B cell (primary cell): ENCODE measurements around the gene LRRC74A. TPM values are rescaled to one million over a fixed set of nuclear protein-coding genes. Genes with fewer than 3 reads are reported as not detected.
A peak's percentile ranks its signal among the peaks of the same experiment; 100 is the strongest.

Experiments
- ATAC-seq: fragments of 200-7000 bp; cut with Tn5 transposase; one replicate; pipeline ENCODE4 v1.10.0; 2021; ENCODE audit warnings: low read depth, mild to moderate bottlenecking, moderate number of reproducible peaks, moderate library complexity
- CTCF ChIA-PET: fragments of 350-600 bp; sonication (Branson Sonifier 250); formaldehyde crosslinking; loops from one replicate; lab custom pipeline; 2021; ENCODE audit warnings: antibody characterized with exemption, inconsistent platforms; lab: Charles Lee
- POLR2A ChIA-PET: fragments of 350-600 bp; sonication (Branson Sonifier 250); formaldehyde crosslinking; loops from one replicate; lab custom pipeline; 2021; ENCODE audit warnings: antibody characterized with exemption; lab: Charles Lee
- DNase-seq: peaks from one replicate; pipeline ENCODE4 v3.0.0; 2013
- H2AFZ ChIP-seq: 2 replicates; pipeline ENCODE4 v1.6.1; 2012; ENCODE audit warnings: mild to moderate bottlenecking, low read depth, low read length; ENCODE audit not compliant: insufficient read depth, poor library complexity, severe bottlenecking
- H3K27ac ChIP-seq, 2 donors: 1 replicate in 1 of 2; 2 replicates in 1 of 2; pipeline ENCODE4 v1.5.1; 2012 to 2013; ENCODE audit warnings: low read length in 2 of 2, mild to moderate bottlenecking in 2 of 2, moderate library complexity in 1 of 2
- H3K27me3 ChIP-seq, 4 experiments: fragments of 200-600 bp in 1 of 4; sonication (generic) in 1 of 4; replicated peaks in 1 of 4; 1 replicate in 2 of 4; 2 replicates in 2 of 4; pipeline versions ENCODE4 v1.6.1 to v1.7.0; 2013 to 2016; ENCODE audit warnings: low read length in 3 of 4, mild to moderate bottlenecking in 2 of 4, mixed read lengths in 1 of 4, moderate library complexity in 1 of 4; ENCODE audit not compliant: insufficient read depth in 4 of 4, control insufficient read depth in 3 of 4; ENCODE audit errors: control extremely low read depth in 1 of 4
- H3K36me3 ChIP-seq, 2 experiments: replicated peaks in 1 of 2; 1 replicate in 1 of 2; 2 replicates in 1 of 2; pipeline versions ENCODE4 v1.6.1 to v1.7.1; 2013; ENCODE audit warnings: low read length in 1 of 2; ENCODE audit not compliant: insufficient read depth in 2 of 2, control insufficient read depth in 1 of 2; ENCODE audit errors: control extremely low read depth in 1 of 2, extremely low read depth in 1 of 2
- H3K4me1 ChIP-seq, 2 donors: fragments of 200-600 bp in 1 of 2; sonication (generic) in 1 of 2; 1 replicate in 1 of 2; 2 replicates in 1 of 2; pipeline versions ENCODE4 v1.5.1 to v1.6.1; 2013 to 2017; ENCODE audit warnings: low read length in 2 of 2; ENCODE audit not compliant: control insufficient read depth in 2 of 2, insufficient read depth in 2 of 2
- H3K4me2 ChIP-seq: replicated peaks from 2 replicates; pipeline ENCODE3; 2012; ENCODE audit warnings: mild to moderate bottlenecking, low read depth, low read length; ENCODE audit not compliant: poor library complexity, severe bottlenecking
- H3K4me3 ChIP-seq, 5 experiments: fragments of 200-600 bp in 1 of 5; sonication (generic) in 1 of 5; 1 replicate in 3 of 5; 2 replicates in 2 of 5; pipeline versions ENCODE4 v1.5.1 to v1.7.0; 2011 to 2016; ENCODE audit warnings: low read length in 4 of 5, mild to moderate bottlenecking in 4 of 5, low read depth in 2 of 5, control low read depth in 1 of 5, moderate library complexity in 1 of 5; ENCODE audit not compliant: insufficient read depth in 1 of 5; ENCODE audit errors: control extremely low read depth in 1 of 5, extremely low read depth in 1 of 5
- H3K79me2 ChIP-seq: fragments of 200-600 bp; sonication (generic); one replicate; pipeline ENCODE4 v1.6.0; 2016; ENCODE audit warnings: low read length; ENCODE audit not compliant: control insufficient read depth, insufficient read depth
- H3K9ac ChIP-seq: fragments of 200-600 bp; sonication (generic); 2 replicates; pipeline ENCODE4 v1.6.1; 2017; ENCODE audit warnings: mild to moderate bottlenecking, low read length, moderate library complexity
- H3K9me3 ChIP-seq, 3 donors: one replicate each; pipeline versions ENCODE4 v1.6.1 to v1.7.1; 2013; ENCODE audit warnings: low read length in 2 of 3; ENCODE audit not compliant: control insufficient read depth in 2 of 3, insufficient read depth in 1 of 3; ENCODE audit errors: control extremely low read depth in 1 of 3
- H4K20me1 ChIP-seq: 2 replicates; pipeline ENCODE4 v1.6.0; 2012; ENCODE audit warnings: mild to moderate bottlenecking, low read length; ENCODE audit not compliant: insufficient read depth, control insufficient read depth, poor library complexity, severe bottlenecking
- H3K27ac Mint-ChIP-seq: one replicate; pipeline ENCODE4 v1.8.0; 2021; ENCODE audit warnings: mixed read lengths
- H3K27me3 Mint-ChIP-seq: one replicate; pipeline ENCODE4 v1.8.0; 2021; ENCODE audit warnings: mixed read lengths
- H3K4me1 Mint-ChIP-seq: one replicate; pipeline ENCODE4 v1.8.0; 2021; ENCODE audit warnings: mixed read lengths
- H3K4me3 Mint-ChIP-seq: one replicate; pipeline ENCODE4 v1.8.0; 2021; ENCODE audit warnings: mixed read lengths
- H3K9me3 Mint-ChIP-seq: one replicate; pipeline ENCODE4 v1.8.0; 2022; ENCODE audit warnings: mixed read lengths; ENCODE audit not compliant: insufficient read depth
- EZH2 ChIP-seq: IDR thresholded peaks from 2 replicates; pipeline ENCODE4 v1.6.1; 2012; ENCODE audit warnings: borderline replicate concordance, low read depth, mild to moderate bottlenecking, moderate library complexity, low read length; ENCODE audit not compliant: insufficient read depth, poor library complexity, severe bottlenecking
- WGBS: methylation state at CpG from one replicate; pipeline ENCODE4 v1.1.5; 2013; ENCODE audit warnings: missing lambda C conversion rate; ENCODE audit not compliant: insufficient coverage; 5-methylcytosine and 5-hydroxymethylcytosine counted together
- intact Hi-C: fragments of 100-400 bp; cut with micrococcal nuclease; formaldehyde crosslinking; loops from one replicate; pipeline ENCODE4 v1.10.0; 2022
- polyA plus RNA-seq: library from polyadenylated mRNA; depleted of rRNA; stranded (reverse); fragments of >200 nt; gene quantifications from 2 replicates; pipeline ENCODE4 v1.2.3, GENCODE V29; 2012
- total RNA-seq, 2 donors: library from RNA; stranded (reverse); fragments of 120-200 nt in 1 of 2; gene quantifications; 1 replicate in 1 of 2; 2 replicates in 1 of 2; pipeline versions ENCODE4 v1.2.3 to v1.2.4, GENCODE V29; 2013 to 2022
- TF ChIP-seq, protein P1 (sequence below): fragments of 200-600 bp; IDR thresholded peaks from one replicate; pipeline ENCODE4 v1.8.0; 2022; ENCODE audit warnings: antibody characterized with exemption, mild to moderate bottlenecking

LRRC74A gene
- total and polyA plus RNA-seq, 2 donors (not counting 1 experiment from before 2014, with no cell fraction given): not detected

DNA sequence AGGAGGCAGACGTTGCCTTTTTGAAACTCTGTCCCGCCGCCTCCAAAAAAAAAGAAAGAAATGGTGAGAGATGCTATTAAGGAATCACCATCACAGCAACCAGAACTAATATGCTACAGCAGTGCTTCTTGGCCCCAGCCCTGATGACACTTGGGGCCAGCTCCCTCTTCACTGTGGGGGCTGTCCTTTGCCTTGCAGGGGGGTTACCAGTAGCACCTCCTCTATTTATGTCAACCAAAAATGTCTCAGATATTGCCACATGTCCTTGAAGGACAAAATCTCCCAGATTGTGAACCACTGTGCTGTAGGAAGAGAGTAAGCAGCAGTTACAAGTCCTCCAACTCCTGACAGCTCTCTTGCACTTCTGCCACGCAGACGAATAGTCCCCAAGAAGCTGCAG, 76.4 kb downstream of the LRRC74A start:
- Mint-ChIP-seq H3K27ac (no peak overlapping the region), H3K4me3 (no peak overlapping the region), H3K4me1 (peaks cover 23% of the 10 kb centered on the region), H3K9me3 (no peaks in the 10 kb centered on the region), H3K27me3 (no peaks in the 10 kb centered on the region)
- peaks cover 0 to 8% (median 0%) of the 10 kb centered on the region in 3 donors for H3K9me3 ChIP-seq
- H3K36me3 ChIP-seq: no peaks in the 10 kb centered on the region
- ChIA-PET POLR2A (no interaction called here), CTCF (interaction anchor here (0.8 to 7.7 kb wide), 5 partner anchors 11 to 168 kb away, joined by 3 to 43 read pairs (median 3); no protein-coding TSS in a partner anchor)
- H3K79me2 ChIP-seq: no peaks in the 10 kb centered on the region
- H3K27ac ChIP-seq: no peak overlapping the region
- 95% methylated on average over 3 of the region's 5 CpGs for WGBS
- H4K20me1 ChIP-seq: no peaks in the 10 kb centered on the region
- no peak for DNase-seq
- no peak overlapping the region for H3K4me3 ChIP-seq
- H3K4me1 ChIP-seq: peaks cover 20 to 29% of the 10 kb centered on the region in 2 donors
- H3K4me2 ChIP-seq: no peak overlapping the region
- peaks cover 0 to 6% (median 0%) of the 10 kb centered on the region in 4 experiments for H3K27me3 ChIP-seq
- no peak overlapping the region for H2AFZ ChIP-seq
- intact Hi-C loops: no loop called here
- no peak overlapping the region for H3K9ac ChIP-seq
- TF ChIP-seq, protein P1, sequence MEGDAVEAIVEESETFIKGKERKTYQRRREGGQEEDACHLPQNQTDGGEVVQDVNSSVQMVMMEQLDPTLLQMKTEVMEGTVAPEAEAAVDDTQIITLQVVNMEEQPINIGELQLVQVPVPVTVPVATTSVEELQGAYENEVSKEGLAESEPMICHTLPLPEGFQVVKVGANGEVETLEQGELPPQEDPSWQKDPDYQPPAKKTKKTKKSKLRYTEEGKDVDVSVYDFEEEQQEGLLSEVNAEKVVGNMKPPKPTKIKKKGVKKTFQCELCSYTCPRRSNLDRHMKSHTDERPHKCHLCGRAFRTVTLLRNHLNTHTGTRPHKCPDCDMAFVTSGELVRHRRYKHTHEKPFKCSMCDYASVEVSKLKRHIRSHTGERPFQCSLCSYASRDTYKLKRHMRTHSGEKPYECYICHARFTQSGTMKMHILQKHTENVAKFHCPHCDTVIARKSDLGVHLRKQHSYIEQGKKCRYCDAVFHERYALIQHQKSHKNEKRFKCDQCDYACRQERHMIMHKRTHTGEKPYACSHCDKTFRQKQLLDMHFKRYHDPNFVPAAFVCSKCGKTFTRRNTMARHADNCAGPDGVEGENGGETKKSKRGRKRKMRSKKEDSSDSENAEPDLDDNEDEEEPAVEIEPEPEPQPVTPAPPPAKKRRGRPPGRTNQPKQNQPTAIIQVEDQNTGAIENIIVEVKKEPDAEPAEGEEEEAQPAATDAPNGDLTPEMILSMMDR: no peak
- no peak for TF ChIP-seq EZH2
- no peak for ATAC-seq

DNA sequence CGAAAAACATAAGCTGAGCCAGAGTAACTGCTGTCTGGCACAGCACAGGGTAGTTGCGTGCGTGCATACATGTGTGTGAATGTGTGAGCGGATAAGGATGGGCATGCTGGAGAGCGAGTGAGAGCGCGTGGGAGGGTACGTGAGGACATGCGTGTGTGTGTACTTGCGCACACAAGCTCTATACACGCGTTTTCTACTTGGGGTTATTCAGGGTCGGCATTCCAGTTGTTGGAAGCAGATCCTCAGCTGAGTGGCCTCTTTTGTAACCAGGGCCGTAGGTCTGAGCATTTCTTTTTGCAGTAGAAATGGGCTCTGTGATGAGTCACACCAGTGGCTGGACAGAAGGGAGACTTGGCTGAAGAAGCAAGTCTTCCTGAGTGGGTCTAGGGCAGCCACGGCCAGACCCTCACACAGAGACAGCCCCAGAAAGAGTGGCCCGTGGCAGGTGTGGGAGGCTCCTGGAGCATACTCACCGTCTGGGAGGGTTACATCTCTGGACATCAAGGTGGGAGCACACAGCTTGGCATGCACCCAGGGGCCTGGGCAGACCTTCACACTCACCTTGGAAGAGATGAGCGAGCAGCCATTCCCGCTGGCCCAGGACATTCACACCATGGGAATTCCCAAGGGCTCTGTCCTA, 78.0 kb downstream of the LRRC74A start:
- TF ChIP-seq, protein P1: no peak
- no peak for TF ChIP-seq EZH2
- ChIA-PET CTCF (interaction anchor here (1.0 to 7.7 kb wide), 9 partner anchors 9 to 220 kb away, joined by 4 to 43 read pairs (median 10); no protein-coding TSS in a partner anchor), POLR2A (interaction anchor here (0.6 to 1.6 kb wide), 6 partner anchors 9 to 194 kb away, joined by 3 to 10 read pairs (median 3); partner anchors contain the start of genes CIPC and IRF2BPL)
- intact Hi-C loops: loop anchor here (2.0 kb wide), 2 partner anchors 31 to 53 kb away; no protein-coding TSS in a partner anchor
- peak overlapping the region; percentile 57 to 76 for H3K27ac ChIP-seq
- no peaks in the 10 kb centered on the region for H3K36me3 ChIP-seq
- H3K9ac ChIP-seq: no peak overlapping the region
- H3K27me3 Mint-ChIP-seq: no peaks in the 10 kb centered on the region
- H3K79me2 ChIP-seq: no peaks in the 10 kb centered on the region
- peak overlapping the region; percentile 74 for H3K4me2 ChIP-seq
- H3K9me3 Mint-ChIP-seq: no peaks in the 10 kb centered on the region
- peak overlapping the region; percentile 89 for H3K27ac Mint-ChIP-seq
- peak overlapping the region; percentile 55 for H3K4me3 Mint-ChIP-seq
- peak overlapping the region in 1 of 5 experiments; percentile 36 for H3K4me3 ChIP-seq
- ATAC-seq (no peak), DNase-seq (no peak)
- H4K20me1 ChIP-seq: no peaks in the 10 kb centered on the region
- 97% methylated on average over 17 of the region's 19 CpGs for WGBS
- H3K27me3 ChIP-seq: peaks cover 0 to 6% (median 0%) of the 10 kb centered on the region in 4 experiments
- H3K4me1 Mint-ChIP-seq: peaks cover 31% of the 10 kb centered on the region
- peaks cover 0 to 16% (median 0%) of the 10 kb centered on the region in 3 donors for H3K9me3 ChIP-seq
- H2AFZ ChIP-seq: peak overlapping the region; percentile 73
- H3K4me1 ChIP-seq: peaks cover 28 to 43% of the 10 kb centered on the region in 2 donors
